GM18861 (cell line): ENCODE results near the gene CAPNS2.

ENCODE experiments used
- ATAC-seq: cut with Tn5 transposase; IDR thresholded peaks from one replicate; pipeline ENCODE4 v1.9.1; 2021; ENCODE audit not compliant: unreplicated experiment

CAPNS2 gene

GRCh38 chr16:55566432-55567175, at the start of gene CAPNS2:
TSS of gene CAPNS2 (plus strand) at chr16:55566684. CDS start at chr16:55566757, 73 bp downstream.
- ATAC-seq, result no peak

- no peak for ATAC-seq
These were observed 44.7 kb upstream of the CAPNS2 start for GRCh38 chr16:55521792-55522191.

- no peak for ATAC-seq
These were observed 40.0 kb upstream of the CAPNS2 start for GRCh38 chr16:55526441-55526840.

- ATAC-seq, result no peak
These were observed 38.6 kb upstream of the CAPNS2 start for GRCh38 chr16:55527885-55528284.

- ATAC-seq, result no peak
These were observed 37.5 kb upstream of the CAPNS2 start for GRCh38 chr16:55529018-55529417.

GRCh38 chr16:55530316-55530856, 36.1 kb upstream of the CAPNS2 start:
- ATAC-seq, result no peak

GRCh38 chr16:55532227-55532626, 34.3 kb upstream of the CAPNS2 start:
- no peak for ATAC-seq

GRCh38 chr16:55534756-55535155, 31.7 kb upstream of the CAPNS2 start:
- no peak for ATAC-seq

- no peak for ATAC-seq
These were observed 27.4 kb upstream of the CAPNS2 start for GRCh38 chr16:55539049-55539448.

GRCh38 chr16:55539488-55539887, 27.0 kb upstream of the CAPNS2 start:
- ATAC-seq, result no peak

- no peak for ATAC-seq
These were observed 26.3 kb upstream of the CAPNS2 start for GRCh38 chr16:55540221-55540620.

GRCh38 chr16:55542459-55543082, 23.9 kb upstream of the CAPNS2 start:
- ATAC-seq, result no peak

GRCh38 chr16:55543472-55543871, 23.0 kb upstream of the CAPNS2 start:
- ATAC-seq, result no peak

GRCh38 chr16:55552621-55553020, 13.9 kb upstream of the CAPNS2 start:
- ATAC-seq, result no peak

GRCh38 chr16:55555436-55555835, 11.0 kb upstream of the CAPNS2 start:
- ATAC-seq, result no peak

GRCh38 chr16:55557186-55557585, 9.3 kb upstream of the CAPNS2 start:
- ATAC-seq, result no peak

GRCh38 chr16:55559233-55559632, 7.3 kb upstream of the CAPNS2 start:
- no peak for ATAC-seq

- ATAC-seq, result no peak
These were observed 6.5 kb upstream of the CAPNS2 start for GRCh38 chr16:55559933-55560516.

- ATAC-seq, result no peak
These were observed 5.1 kb upstream of the CAPNS2 start for GRCh38 chr16:55561319-55561848.

GRCh38 chr16:55562936-55563335, 3.5 kb upstream of the CAPNS2 start:
- ATAC-seq, result no peak

GRCh38 chr16:55563797-55564196, 2.7 kb upstream of the CAPNS2 start:
- ATAC-seq, result no peak

- ATAC-seq, result no peak
These were observed 1.4 kb upstream of the CAPNS2 start for GRCh38 chr16:55565086-55565485.
